HepG2 (cell line): ENCODE data around the gene DHRS1. TPM values are rescaled to one million over a fixed set of nuclear protein-coding genes. Genes with fewer than 3 reads are reported as not detected.

ENCODE experiments used
- AHR ChIP-seq: IDR thresholded peaks from 2 replicates; pipeline ENCODE4 v1.6.1; 2018; ENCODE audit warnings: missing genetic modification reagents, missing compliant biosample characterization
- AKNA ChIP-seq: sonication (generic); formaldehyde crosslinking; IDR thresholded peaks from 2 replicates; pipeline ENCODE4 v1.4.0; 2020; ENCODE audit warnings: missing genetic modification reagents, borderline replicate concordance
- ARID4A ChIP-seq: sonication (generic); formaldehyde crosslinking; IDR thresholded peaks from 2 replicates; pipeline ENCODE4 v1.5.0; 2020; ENCODE audit warnings: mild to moderate bottlenecking, missing genetic modification reagents, borderline replicate concordance
- ATF1 ChIP-seq: IDR thresholded peaks from 2 replicates; pipeline ENCODE4 v1.6.1; 2016; ENCODE audit warnings: mild to moderate bottlenecking, control low read depth
- E2F2 ChIP-seq: sonication (generic); formaldehyde crosslinking; IDR thresholded peaks from 2 replicates; pipeline ENCODE4 v1.4.0; 2020; ENCODE audit warnings: missing genetic modification reagents, borderline replicate concordance
- MATR3 ChIP-seq: sonication (generic); formaldehyde crosslinking; IDR thresholded peaks from 2 replicates; pipeline ENCODE4 v1.4.0; 2020; ENCODE audit warnings: missing genetic modification reagents
- MXD4 ChIP-seq: IDR thresholded peaks from 2 replicates; pipeline ENCODE4 v1.6.1; 2016; ENCODE audit warnings: mild to moderate bottlenecking, missing biosample characterization, missing genetic modification reagents
- NFE2L2 ChIP-seq: fragments of 150-350 bp; IDR thresholded peaks from 2 replicates; pipeline ENCODE4 v1.6.1; 2014; ENCODE audit warnings: low read length
- NFKB2 ChIP-seq: sonication (generic); formaldehyde crosslinking; IDR thresholded peaks from 2 replicates; pipeline ENCODE4 v1.4.0; 2020; ENCODE audit warnings: missing genetic modification reagents, borderline replicate concordance
- PHF5A ChIP-seq: IDR thresholded peaks from one replicate; pipeline ENCODE4 v1.6.1; 2018; ENCODE audit warnings: low read depth, missing genetic modification reagents; ENCODE audit not compliant: unreplicated experiment
- TERF1 ChIP-seq: sonication (generic); formaldehyde crosslinking; IDR thresholded peaks from 2 replicates; pipeline ENCODE4 v1.8.0; 2022; ENCODE audit warnings: mild to moderate bottlenecking, missing genetic modification reagents, moderate library complexity
- ZKSCAN5 ChIP-seq: sonication (generic); formaldehyde crosslinking; IDR thresholded peaks from 2 replicates; pipeline ENCODE4 v1.5.1; 2020; ENCODE audit warnings: mild to moderate bottlenecking, missing genetic modification reagents
- ZMAT3 ChIP-seq: sonication (generic); formaldehyde crosslinking; conservative IDR thresholded peaks from 2 replicates; pipeline ENCODE4 v1.7.0; 2021; ENCODE audit warnings: missing genetic modification reagents
- ZNF33A ChIP-seq: sonication (generic); formaldehyde crosslinking; IDR thresholded peaks from 2 replicates; pipeline ENCODE4 v1.5.1; 2020; ENCODE audit warnings: missing genetic modification reagents, mild to moderate bottlenecking, moderate library complexity, borderline replicate concordance
- ZNF513 ChIP-seq: sonication (generic); formaldehyde crosslinking; conservative IDR thresholded peaks from 2 replicates; pipeline ENCODE4 v1.5.0; 2020; ENCODE audit warnings: missing genetic modification reagents
- ZNF549 ChIP-seq: sonication (generic); formaldehyde crosslinking; IDR thresholded peaks from 2 replicates; pipeline ENCODE4 v1.5.0; 2020; ENCODE audit warnings: missing genetic modification reagents
- polyA plus RNA-seq, 8 experiments: library from polyadenylated mRNA; depleted of rRNA in 3 of 8; stranded (reverse) in 7 of 8; unstranded in 1 of 8; fragments of >200 nt; fragmentation: Illumina TruSeq in 4 of 8; extraction: Trizol in 4 of 8; gene quantifications; 2 replicates each; pipeline versions ENCODE4 v1.2.1 to v1.2.3, GENCODE V29; 2011 to 2016; ENCODE audit warnings: low read depth in 4 of 8, missing spikeins in 1 of 8, mixed read lengths in 1 of 8; ENCODE audit not compliant: insufficient read depth in 1 of 8
- total RNA-seq, 5 experiments: library from RNA; depleted of rRNA; stranded (reverse); fragments of >200 nt; fragmentation: Illumina TruSeq; extraction: Trizol; gene quantifications; 2 replicates each; pipeline ENCODE4 v1.2.3, GENCODE V29; 2016; ENCODE audit warnings: low read depth in 1 of 5

Gene DHRS1
- total and polyA plus RNA-seq, 2 of the 13 experiments (the other 11 are each of a cell fraction or from before 2014, with no cell fraction given): 49.8 to 60.8 TPM

GRCh38 chr14:24297190-24297964 is 2.2 kb downstream of the DHRS1 start (continued):
- TF ChIP-seq AKNA (CRISPR knock-in tag) (no peak), NFE2L2 (no peak), ZNF33A (no peak), AHR (CRISPR knock-in tag) (no peak), ARID4A (CRISPR knock-in tag) (peak; percentile 21; the same call in 1 of the 2 replicates), NFKB2 (CRISPR knock-in tag) (no peak), TERF1 (CRISPR knock-in tag) (no peak), E2F2 (CRISPR knock-in tag) (no peak), MATR3 (CRISPR knock-in tag) (no peak), PHF5A (CRISPR knock-in tag) (no peak), ZMAT3 (CRISPR knock-in tag) (0 out of 2 replicates have a peak, but pooled peaks have one; percentile 57), ZKSCAN5 (CRISPR knock-in tag) (peak; percentile 86), ATF1 (CRISPR knock-in tag) (no peak), MXD4 (CRISPR knock-in tag) (no peak; the same call in 1 of the 2 replicates), ZNF549 (CRISPR knock-in tag) (no peak), ZNF513 (no peak)
